Activated naive CD4-positive, alpha-beta T cell (primary cell): ENCODE measurements around the gene SCN3B.
A peak's percentile ranks its signal among the peaks of the same experiment; 100 is the strongest.

ENCODE experiments used
- DNase-seq, 4 experiments: peaks; one replicate each; lab custom pipeline; 2025; lab: John Stamatoyannopoulos, UW

SCN3B gene

DNA sequence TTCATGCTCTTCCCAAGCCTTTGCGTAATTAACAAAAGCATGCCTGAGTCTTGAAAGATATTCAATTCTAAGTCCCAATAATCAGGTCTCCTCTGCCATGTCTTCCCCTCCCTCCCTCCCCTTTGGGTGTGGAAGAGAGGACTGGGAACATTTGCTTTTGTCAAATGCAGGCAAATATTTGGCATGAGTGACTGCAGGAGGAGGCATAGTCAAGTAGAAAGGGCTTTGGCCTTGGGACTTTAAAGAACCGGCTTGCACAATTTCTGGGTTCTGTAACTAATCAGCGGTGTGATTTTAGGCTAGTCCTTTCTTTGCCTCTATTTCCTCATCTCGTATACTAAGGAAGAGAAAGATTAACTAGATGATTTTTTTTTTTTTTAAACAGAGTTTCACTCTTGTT lies 59.5 kb downstream of the SCN3B start:
- DNase-seq, result no peak

DNA sequence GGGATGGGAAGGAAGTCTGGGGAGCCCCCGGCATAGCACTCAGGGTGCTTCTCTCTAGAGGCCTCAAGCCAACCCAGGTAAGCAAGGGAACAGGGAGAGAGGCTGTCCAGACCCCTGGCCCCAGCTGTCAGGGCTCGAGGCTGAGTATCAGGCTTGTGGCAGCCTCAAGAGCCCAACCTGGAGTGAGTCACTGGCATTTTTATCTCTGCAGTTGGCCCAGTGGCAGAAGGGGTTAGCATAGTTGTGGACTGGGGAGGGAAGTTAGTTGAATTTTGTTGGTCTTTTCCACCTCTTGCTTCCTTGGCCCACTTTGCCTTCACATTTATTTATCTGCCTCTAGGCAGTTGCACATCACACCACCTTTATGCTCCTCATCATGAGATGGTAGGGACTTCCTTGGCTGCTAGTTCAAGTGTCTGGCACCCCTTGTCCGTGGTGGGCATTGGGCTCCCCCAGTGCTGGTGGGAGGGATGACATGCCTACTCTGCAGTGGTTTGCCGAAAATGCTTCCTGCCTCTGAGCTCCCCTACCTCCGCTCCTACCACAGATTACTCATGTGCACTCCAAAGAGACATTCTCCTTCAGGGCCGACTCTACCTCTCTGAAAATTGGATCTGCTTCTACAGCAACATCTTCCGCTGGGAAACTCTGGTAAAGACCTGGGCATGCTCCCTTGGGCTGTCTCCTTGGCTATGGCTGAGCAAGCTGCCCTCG lies 60.1 kb downstream of the SCN3B start:
- no peak for DNase-seq

DNA sequence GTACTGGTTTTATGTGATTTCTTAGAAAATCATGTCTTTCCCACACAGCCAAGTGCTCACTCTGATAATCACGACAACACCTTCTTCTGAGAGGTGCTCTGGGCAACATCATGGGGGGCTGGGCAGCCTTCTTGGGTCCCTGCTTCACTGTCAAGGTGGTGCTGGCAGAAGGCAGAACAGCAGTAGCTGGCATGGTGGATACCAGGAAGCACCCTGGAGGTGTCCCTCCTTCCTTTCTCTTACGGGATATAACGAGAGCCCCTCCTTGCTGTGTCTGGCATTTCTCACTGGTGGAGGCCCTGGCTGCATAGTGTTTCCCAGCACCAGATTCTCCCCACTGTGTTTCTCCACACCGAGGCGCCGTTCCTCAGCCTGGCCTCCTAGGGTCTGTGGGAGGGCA lies 60.9 kb downstream of the SCN3B start:
- DNase-seq, result no peak

DNA sequence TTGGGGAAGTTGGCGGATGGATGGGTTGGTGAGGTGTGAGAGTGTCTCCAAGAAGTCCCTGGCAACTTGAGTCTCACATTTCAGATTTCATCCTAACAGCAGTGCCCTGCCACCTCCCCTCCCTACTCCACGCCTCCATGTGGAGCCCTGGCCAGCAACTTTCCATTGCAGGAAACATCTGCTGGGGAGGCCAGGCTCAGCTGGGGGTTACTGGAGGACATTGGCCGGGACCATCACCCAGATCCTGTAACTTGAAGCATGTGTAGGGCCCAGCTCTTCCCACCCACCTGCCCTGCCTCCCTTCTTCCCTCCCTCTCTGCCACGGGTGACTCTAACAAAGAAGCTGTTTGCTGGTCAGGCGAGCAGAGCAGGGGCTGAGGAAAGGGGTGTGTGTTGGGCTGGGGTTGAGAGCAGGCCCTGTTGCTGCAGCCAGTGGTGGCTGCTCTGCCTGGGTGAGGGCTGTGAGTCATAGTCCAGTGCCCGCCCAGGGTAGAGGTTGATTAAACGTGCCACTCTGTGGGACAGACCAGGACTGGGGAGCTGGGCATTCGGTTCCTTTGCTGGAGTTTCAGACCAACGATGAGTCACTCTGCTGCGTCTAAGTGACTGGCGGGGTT lies 64.0 kb downstream of the SCN3B start:
- no peak for DNase-seq

DNA sequence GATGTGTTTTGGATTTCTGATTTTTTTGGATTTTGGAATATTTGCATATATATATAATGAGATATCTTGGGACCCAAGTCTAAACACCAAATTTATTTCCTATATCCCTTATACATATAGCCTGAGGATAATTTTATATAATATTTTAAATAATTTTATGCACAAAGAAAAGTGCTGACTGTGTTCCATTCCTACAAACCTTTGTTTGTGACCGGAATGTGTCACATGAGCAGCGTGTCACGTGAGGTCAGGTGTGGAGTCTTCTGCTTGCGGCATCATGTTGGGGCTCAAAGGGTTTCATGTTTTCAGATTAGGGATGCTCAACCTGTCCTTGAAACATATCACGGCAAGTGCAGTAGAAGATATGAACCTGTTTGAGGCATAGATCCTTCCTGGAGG lies 65.6 kb downstream of the SCN3B start:
- no peak for DNase-seq

DNA sequence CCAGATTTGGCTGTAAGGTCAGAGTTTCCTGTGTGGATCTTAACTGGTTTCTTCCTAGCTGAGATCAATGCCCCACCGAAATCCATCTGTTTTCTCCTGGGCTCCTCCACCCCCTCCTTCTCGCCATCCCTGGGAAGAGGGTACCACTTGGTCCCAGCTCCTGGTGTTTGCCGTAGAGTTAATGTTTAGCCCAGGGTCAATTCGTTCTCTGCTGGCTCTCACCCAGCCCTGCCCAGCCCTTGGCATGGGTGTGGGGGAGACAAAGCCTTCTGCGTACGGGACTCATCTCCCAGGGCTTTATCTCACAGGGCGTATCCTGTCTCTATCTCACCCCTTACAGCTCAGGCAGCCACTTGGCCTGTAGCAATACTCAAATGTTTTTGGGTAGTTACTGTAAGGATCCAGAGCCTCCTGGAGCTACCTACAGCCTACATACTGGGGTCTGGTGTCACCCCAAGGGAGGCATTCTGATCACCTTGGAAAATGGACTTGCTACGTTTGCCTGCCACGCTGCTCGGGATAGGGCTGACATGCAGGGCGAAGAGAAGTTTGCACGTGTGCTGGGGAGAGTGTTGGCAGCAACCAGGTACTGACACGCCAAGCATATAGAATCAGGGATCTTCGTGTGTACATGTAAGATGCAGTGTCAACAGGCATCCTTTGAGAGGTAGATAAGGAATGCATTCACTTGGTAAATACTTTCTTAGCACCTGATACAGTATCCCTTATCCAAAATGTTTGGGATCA lies 66.1 kb downstream of the SCN3B start:
- no peak for DNase-seq

DNA sequence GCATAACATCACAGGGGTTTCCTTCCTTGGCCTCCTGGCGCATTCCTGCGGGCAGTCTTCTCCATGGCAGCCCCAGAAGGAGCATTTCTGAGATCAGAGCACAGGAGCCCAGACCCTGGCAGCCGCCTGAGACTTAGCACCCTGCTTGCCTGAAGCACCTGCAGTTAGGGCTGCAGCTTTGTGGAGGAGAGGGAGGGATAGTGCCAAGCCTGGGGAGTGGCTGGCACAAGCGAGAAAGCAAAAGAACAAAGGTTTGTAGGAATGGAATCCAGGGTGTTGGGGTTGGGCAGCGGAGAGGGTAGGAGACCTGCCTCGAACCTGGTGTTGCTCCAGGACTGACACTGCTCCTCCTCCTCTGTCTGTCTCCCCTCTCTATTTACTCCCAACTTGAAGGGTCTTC lies 66.9 kb downstream of the SCN3B start:
- no peak for DNase-seq

DNA sequence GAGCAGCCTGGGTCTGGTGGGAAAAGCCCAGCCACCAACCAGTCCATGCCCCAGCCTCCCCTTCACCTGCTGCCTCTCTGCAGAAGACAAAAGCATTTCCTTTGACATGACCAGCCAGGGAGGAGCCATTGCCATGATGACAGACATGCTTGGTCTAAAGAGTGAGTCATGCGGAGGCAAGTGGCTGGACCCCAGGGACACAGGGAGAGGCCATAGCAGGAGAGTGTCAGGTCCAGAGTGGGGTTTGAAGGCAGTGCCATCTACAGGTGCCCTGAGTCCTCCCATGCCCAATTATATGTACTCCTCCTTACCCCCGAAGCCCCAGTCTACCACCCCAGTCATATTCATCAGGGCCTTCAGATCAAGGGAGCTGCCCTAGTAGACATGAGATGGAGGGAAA lies 67.4 kb downstream of the SCN3B start:
- no peak for DNase-seq

DNA sequence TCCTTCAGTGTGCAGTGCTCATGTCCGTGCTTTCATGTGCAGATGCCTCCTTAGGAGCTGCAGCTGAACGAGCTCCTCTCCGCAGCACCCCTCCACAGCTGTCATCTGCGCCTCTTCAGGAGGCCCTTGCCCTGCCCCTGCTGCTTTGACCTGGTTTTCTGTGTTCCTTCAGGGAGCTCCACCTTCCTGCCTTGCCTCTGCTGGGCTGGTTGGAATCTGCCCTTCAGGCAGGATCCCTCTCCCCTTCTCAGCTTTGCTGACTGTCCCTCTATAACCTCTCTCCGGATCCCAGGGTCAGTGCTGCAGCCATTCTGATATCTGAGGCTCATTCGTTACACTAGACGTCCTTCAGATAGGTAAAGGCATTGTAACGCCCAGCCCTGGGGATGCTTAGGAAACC lies 67.9 kb downstream of the SCN3B start:
- no peak for DNase-seq

DNA sequence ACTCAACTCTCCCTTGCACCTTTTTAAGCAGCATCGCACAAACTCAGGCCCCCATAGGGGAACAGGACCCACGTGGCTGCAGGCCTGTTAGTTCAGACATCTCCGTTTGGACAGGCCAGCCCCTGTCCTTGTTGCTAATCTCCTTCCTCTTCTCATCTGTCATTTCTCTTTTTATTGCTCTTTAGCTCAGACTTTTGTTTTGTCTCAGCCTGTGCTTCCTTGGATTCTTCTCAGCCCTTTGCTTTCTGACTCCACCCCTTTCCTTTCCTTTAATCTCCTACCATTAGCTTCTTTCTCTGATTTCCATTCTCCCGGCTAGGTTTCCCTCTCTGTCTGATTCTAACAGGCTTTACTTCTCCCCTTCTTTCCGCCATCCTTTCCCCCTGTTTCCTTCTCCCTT lies 68.7 kb downstream of the SCN3B start:
- DNase-seq, result no peak

DNA sequence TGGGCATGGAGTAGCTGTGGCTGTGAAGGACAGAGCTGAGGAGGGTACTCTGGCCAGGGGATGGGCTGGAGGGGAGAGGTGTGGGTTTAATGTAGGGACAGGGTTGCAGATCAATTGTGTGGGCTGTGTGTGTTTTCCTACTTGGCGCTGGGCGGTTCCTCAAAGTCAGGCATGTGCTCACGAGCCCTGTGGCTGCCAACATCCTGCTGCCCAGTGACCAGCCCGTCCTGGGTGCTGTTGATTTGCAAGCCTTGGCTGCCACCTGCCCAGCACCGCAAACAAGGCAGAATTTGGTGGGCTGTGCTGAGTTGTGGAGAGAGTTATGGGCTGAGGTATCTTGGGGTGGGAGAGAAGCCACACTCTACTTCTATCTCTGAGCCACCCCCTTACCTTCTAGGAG lies 69.2 kb downstream of the SCN3B start:
- no peak for DNase-seq

DNA sequence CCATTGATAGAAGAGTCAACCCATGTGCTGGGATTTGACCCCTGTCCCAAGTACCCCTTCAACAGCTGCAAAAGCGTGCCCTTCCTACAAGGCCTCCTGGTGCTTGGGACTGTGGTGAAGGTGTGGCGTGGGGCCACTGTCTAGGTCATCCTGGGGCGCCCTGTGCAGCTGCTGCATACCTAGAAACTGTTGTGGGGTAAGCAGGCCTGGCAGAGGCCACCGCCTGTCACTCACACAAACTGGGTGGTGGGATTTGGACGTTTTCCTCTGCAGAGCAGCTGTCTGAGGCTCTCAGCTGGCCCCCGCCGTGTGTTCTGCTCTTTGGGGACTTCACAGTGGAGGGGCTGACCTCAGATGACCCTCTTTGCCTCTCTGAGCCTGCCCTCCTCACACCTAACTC lies 69.7 kb downstream of the SCN3B start:
- DNase-seq, result no peak

DNA sequence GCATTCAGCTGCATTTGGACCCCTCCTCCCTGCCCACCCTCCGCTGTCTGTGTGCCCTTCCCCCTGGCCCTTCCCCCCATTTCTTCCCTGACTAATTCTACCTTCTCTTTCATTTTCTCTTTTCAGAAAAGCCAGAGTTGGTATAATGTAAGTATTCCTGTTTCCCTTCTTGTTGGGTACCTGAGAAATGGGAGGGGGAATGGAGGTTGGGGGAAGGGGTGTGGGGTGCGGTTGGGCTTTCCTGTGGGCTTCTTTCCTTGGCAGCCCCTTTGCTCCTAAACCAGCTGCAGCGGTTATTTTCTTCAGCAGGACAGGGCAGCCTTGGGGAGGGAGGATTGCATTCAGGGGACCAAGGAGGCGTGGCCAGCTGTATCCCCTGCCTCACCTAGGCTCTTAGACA lies 70.2 kb downstream of the SCN3B start:
- no peak for DNase-seq

DNA sequence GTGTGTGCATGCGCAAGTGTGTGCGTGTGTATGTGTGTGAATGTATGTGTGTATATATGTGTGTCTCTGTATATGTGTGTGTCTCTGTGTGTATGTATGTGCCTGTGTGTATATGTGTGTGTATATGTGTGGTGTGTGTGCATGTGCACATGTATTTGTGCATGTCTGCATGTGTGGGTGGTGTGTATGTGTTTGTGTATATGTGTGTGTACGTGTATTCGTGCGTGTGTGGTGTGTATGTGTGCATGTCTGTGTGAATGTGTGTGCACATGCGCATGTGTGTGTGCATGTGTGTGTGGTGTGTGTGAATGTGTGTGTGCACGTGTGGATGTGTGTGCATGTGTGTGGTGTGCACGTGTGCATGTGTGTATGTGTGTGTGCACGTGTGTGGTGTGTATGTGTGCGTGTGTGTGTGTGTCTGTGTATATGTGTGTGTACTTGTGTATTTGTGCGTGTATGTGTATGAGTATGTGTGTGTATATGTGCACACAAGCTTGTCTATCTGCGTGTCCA lies 71.4 kb downstream of the SCN3B start:
- DNase-seq, result no peak

DNA sequence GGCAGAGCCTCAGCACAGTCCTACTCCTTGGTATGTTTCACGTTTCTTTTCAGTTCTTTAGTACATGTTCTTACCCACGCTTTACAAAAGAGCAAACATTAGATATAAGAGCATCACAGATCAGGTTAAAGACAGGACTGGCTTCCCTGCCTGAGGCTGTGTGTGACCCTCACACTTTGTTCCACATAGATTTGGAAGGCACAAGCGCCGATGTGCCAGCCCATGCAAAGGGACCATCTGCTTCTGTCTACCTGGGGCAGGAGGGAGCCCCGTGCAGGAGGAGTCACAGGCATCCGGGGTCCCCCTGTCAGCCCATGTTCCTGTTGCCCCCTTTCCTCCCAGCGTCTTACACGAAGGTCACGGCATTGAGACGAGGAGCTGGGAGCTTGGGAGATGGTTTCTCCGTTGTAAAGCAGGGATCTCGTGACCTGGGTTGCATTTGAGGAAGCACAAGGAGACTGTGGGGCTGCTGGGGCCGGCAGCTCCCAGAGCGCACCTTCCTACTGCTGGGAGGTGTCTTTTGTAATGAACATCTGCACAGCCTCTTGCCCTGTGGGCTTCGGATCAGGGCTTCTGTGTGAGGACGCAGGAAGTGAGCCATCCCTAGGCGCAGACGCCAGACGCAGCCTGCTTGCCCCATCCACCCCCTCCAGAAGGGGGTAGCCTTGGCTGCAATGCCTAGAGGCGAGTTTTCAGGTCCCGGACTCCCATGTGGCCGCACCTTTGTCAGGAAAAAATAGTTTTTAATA lies 72.6 kb downstream of the SCN3B start:
- no peak for DNase-seq

DNA sequence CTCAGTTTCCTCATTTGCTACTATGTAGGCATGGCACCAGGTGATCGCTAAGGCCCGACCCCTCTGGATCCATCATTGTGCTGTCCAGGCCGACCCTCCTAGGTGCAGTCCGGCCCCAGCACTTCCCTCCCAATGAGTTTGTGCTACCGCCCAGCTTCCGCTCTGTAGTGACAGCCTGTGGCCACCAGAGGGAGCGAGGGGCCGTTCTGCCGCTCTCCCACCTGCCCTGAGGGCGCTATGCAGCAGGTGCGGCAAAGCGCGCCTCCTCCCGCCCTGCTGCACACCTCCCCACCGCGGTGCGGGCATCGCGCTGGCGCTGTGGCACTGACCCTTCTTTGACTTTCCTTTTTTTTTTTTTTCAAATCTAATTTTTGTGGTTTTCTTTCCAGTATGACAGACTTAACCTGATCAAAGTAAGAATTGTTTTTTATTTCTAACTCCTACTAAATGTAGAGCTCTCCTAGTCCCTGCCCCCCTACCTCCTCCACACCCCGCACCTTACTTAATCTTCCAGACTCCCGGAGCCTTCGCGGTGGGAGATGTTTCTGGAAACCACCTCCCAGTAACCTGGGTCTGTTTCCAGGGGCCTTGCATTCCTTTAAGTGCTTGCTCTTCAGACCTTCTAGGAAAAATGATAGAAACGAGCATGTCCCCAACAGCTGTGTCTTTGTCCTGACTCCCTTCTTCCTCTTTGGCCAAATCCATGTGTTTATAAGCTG lies 73.7 kb downstream of the SCN3B start:
- DNase-seq, result peak; percentile 15 to 63 (median 32)

DNA sequence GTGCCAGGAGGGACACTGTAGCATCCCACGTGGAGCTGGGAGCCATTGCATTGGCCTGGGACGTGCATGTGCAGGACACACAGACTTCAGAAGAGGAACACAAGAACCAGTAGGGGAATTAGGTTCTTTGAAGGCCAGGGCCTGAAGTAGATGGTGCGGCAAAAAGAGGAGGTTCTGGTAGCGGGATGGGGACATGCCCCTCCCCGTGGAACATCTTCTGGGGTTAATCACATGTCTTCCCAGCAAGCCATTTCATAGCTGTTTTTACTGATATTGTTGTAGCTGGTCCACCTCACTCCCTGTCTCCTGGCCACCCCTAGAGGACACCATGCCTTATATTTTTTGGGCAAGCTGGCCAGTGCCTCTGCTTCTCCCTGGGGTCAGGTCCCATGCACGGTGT lies 74.3 kb downstream of the SCN3B start:
- DNase-seq, result no peak

DNA sequence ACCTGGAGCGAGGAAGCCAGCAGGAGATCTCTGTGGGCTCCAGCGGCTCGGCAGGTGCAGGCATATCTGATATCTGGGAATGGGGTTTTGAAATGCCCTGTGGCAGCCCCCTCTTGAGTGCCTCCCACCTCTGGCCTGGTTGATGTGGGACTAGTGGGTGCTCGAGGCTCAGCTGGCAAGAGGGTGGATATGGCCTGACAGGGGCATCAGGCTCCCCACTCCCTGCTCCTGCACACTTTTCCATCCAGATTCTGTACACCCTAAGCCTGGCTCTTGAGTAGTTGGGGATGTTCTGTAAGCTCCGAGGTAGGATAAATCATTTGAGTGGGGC lies 75.0 kb downstream of the SCN3B start:
- DNase-seq, result no peak
